Measurements from ENCODE around the gene HAP1. TPM values are rescaled to one million over a fixed set of nuclear protein-coding genes. Genes with fewer than 3 reads are reported as not detected.

The HAP1 gene
- total RNA-seq, 3 donors from 2014 or later = 0.18 TPM; not detected in 2

- no peaks in the 10 kb centered on the region for H3K4me1 Mint-ChIP-seq (ENCODE audit: low read depth)
- peaks cover 6% of the 10 kb centered on the region for H3K27me3 Mint-ChIP-seq (ENCODE audit: low read depth)
- H3K9me3 Mint-ChIP-seq = no peaks in the 10 kb centered on the region
- ATAC-seq = no peak
- H3K36me3 Mint-ChIP-seq (ENCODE audit: insufficient read depth) = no peaks in the 10 kb centered on the region
- no peak overlapping the region for H3K4me3 Mint-ChIP-seq
- DNase-seq = no peak
These were observed 13.8 kb upstream of the HAP1 start for GRCh38 chr17:41748275-41748674.

DNA sequence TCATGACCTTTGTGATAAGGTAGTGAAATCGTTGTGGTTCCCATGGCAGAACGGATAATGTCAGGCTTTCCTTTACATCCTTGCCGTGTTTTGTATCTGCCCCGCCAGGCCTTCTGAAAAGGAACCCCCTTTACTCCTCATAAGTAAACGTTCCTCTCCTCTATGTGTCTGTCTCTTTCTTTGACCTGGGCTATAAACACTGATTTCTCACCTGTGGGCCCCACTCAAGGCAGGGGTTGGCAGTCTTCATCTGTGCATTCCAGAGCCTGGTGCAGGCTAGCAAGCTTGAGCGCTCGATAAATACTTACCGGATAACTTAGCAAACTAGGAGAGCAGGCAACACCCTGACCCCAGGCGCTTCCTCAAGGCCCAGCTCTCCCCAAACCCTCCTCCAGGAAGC is 7.3 kb upstream of the HAP1 start:
- no peaks in the 10 kb centered on the region for H3K36me3 Mint-ChIP-seq (ENCODE audit: insufficient read depth)
- H3K9me3 Mint-ChIP-seq = no peaks in the 10 kb centered on the region
- H3K4me3 Mint-ChIP-seq = no peak overlapping the region
- no peak for DNase-seq
- ATAC-seq = no peak
- peaks cover 14% of the 10 kb centered on the region for H3K27me3 Mint-ChIP-seq (ENCODE audit: low read depth)
- H3K4me1 Mint-ChIP-seq (ENCODE audit: low read depth) = no peaks in the 10 kb centered on the region

- DNase-seq (no peak), ATAC-seq (no peak)
- Mint-ChIP-seq H3K4me1 (ENCODE audit: low read depth) (peaks cover 1% of the 10 kb centered on the region), H3K36me3 (ENCODE audit: insufficient read depth) (no peaks in the 10 kb centered on the region), H3K27me3 (ENCODE audit: low read depth) (peaks cover 24% of the 10 kb centered on the region), H3K9me3 (no peaks in the 10 kb centered on the region), H3K4me3 (no peak overlapping the region)
These were observed 6.1 kb upstream of the HAP1 start for GRCh38 chr17:41740506-41740905.

DNA sequence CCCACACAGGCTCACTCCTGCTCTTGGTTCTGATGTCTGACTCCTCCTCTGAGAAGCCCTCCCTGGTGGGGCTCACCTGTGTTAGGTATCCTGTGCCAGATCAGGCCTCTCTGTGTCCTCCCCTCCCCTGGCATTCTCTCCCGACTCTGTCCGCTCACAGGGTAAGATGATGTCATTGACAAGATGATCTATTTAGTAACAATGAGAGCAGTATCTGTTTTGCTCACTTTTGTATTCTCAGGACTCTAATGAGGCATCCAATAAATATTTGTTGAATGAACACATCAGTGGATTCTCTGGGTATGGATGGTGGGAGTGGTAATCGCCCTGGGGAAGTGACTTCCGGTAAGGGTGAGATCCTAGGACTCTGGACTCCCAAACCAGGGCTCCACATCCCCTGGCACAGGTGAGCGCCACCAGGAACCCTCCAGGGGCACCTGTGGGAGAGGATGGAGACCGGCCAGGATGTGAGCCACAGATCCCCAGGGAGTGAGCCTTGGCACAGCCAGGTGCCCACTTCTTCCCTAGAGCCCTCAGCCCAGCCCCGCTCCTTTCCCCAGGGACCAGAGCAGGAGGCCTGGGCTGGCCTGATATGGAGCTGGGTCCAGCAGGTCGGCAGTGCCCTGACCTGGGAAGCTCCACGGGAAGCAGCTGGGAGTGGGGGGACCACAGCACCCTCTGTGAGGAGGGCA is 5.4 kb upstream of the HAP1 start:
- H3K9me3 Mint-ChIP-seq = no peaks in the 10 kb centered on the region
- H3K36me3 Mint-ChIP-seq (ENCODE audit: insufficient read depth) = no peaks in the 10 kb centered on the region
- ATAC-seq (no peak), DNase-seq (no peak)
- peaks cover 5% of the 10 kb centered on the region for H3K4me1 Mint-ChIP-seq (ENCODE audit: low read depth)
- no peak overlapping the region for H3K4me3 Mint-ChIP-seq
- H3K27me3 Mint-ChIP-seq (ENCODE audit: low read depth) = peaks cover 30% of the 10 kb centered on the region

- DNase-seq (no peak), ATAC-seq (no peak)
- no peak overlapping the region for H3K4me3 Mint-ChIP-seq
- no peaks in the 10 kb centered on the region for H3K36me3 Mint-ChIP-seq (ENCODE audit: insufficient read depth)
- no peaks in the 10 kb centered on the region for H3K9me3 Mint-ChIP-seq
- H3K27me3 Mint-ChIP-seq (ENCODE audit: low read depth) = peaks cover 32% of the 10 kb centered on the region
- H3K4me1 Mint-ChIP-seq (ENCODE audit: low read depth) = peaks cover 5% of the 10 kb centered on the region
These were observed 4.3 kb upstream of the HAP1 start for GRCh38 chr17:41738801-41739112.

DNA sequence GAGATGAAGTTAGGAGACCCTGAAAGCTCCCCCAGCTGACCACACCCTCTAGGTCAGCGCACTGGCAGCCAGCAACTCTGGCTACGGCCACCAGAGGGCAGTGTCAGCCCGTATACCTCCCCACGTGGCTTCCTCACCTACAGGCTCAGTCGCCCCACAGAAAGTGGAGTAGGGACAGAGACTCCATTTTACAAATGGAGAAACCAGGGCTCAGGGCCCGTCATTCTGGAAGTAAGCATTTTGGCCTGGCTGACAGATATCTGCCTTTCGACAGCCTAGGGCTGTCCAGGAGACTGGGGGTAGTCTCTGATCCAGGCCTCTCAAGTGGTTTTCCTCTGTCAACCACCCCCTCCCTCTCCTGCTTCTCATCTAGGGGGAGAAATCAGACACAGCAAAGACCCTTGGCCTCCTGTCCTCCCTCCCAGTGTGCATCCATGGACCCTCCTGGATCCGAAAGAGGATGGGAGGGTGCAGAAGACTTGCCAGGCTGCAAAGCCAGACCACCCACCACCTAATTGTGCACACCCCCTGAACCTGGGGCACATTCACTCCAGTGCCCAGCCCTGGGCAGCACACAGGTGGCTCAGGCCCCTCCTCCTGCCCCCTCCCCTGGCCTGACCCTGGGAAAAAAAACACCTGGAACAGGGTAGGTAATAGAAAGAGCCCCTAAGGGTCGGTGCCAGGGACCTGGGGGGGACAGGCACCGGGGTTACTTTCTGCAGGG is 3.8 kb upstream of the HAP1 start:
- Mint-ChIP-seq H3K9me3 (no peaks in the 10 kb centered on the region), H3K36me3 (ENCODE audit: insufficient read depth) (no peaks in the 10 kb centered on the region), H3K4me1 (ENCODE audit: low read depth) (peaks cover 7% of the 10 kb centered on the region), H3K27me3 (ENCODE audit: low read depth) (peaks cover 35% of the 10 kb centered on the region), H3K4me3 (no peak overlapping the region)
- DNase-seq (peak; percentile 78), ATAC-seq (peak; percentile 91 to 96)

GRCh38 chr17:41737680-41738023 is 3.2 kb upstream of the HAP1 start:
- ATAC-seq (peak; percentile 4 to 16), DNase-seq (no peak)
- no peak overlapping the region for H3K4me3 Mint-ChIP-seq
- peaks cover 37% of the 10 kb centered on the region for H3K27me3 Mint-ChIP-seq (ENCODE audit: low read depth)
- no peaks in the 10 kb centered on the region for H3K9me3 Mint-ChIP-seq
- no peaks in the 10 kb centered on the region for H3K36me3 Mint-ChIP-seq (ENCODE audit: insufficient read depth)
- peaks cover 7% of the 10 kb centered on the region for H3K4me1 Mint-ChIP-seq (ENCODE audit: low read depth)

DNA sequence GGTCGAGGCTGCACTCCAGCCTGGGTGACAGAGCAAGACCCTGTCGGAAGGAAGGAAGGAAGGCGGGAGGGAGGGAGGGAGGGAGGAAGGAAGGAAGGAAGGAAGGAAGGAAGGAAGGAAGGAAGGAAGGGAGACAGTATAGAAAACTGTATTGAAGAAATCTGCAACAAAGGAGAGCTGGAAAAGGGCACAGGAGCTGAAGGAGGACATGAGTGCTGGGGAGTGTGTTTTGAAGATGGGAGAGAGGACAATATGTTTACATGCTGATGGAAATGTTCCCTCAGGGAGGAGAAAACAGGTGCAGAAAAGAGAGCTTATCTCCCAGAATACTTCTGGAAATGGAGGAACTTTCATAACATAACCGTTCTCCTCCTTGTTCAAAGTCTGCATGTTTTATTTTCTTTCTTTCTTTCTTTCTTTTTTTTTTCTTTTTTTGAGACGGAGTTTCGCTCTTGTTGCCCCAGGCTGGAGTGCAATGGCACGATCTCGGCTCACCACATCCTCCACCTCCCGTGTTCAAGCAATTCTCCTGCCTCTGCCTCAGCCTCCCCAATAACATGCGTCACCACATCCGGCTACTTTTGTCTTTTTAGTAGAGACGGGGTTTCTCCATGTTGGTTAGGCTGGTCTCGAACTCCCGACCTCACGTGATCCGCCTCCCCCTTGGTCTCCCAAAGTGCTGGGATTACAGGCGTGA is 2.7 kb upstream of the HAP1 start:
- Mint-ChIP-seq H3K9me3 (no peaks in the 10 kb centered on the region), H3K36me3 (ENCODE audit: insufficient read depth) (no peaks in the 10 kb centered on the region), H3K4me1 (ENCODE audit: low read depth) (peaks cover 7% of the 10 kb centered on the region), H3K4me3 (no peak overlapping the region), H3K27me3 (ENCODE audit: low read depth) (peaks cover 42% of the 10 kb centered on the region)
- no peak for DNase-seq
- ATAC-seq = no peak

- DNase-seq (no peak), ATAC-seq (no peak)
- Mint-ChIP-seq H3K4me3 (no peak overlapping the region), H3K27me3 (ENCODE audit: low read depth) (peaks cover 50% of the 10 kb centered on the region), H3K36me3 (ENCODE audit: insufficient read depth) (no peaks in the 10 kb centered on the region), H3K9me3 (no peaks in the 10 kb centered on the region), H3K4me1 (ENCODE audit: low read depth) (peaks cover 7% of the 10 kb centered on the region)
These were observed 1.3 kb upstream of the HAP1 start for GRCh38 chr17:41735744-41736143.

- Mint-ChIP-seq H3K9me3 (no peaks in the 10 kb centered on the region), H3K36me3 (ENCODE audit: insufficient read depth) (no peaks in the 10 kb centered on the region), H3K27me3 (ENCODE audit: low read depth) (peaks cover 52% of the 10 kb centered on the region), H3K4me1 (ENCODE audit: low read depth) (peaks cover 7% of the 10 kb centered on the region), H3K4me3 (no peak overlapping the region)
- DNase-seq (no peak), ATAC-seq (no peak)
These were observed 488 bp upstream of the HAP1 start for GRCh38 chr17:41734949-41735313.

DNA sequence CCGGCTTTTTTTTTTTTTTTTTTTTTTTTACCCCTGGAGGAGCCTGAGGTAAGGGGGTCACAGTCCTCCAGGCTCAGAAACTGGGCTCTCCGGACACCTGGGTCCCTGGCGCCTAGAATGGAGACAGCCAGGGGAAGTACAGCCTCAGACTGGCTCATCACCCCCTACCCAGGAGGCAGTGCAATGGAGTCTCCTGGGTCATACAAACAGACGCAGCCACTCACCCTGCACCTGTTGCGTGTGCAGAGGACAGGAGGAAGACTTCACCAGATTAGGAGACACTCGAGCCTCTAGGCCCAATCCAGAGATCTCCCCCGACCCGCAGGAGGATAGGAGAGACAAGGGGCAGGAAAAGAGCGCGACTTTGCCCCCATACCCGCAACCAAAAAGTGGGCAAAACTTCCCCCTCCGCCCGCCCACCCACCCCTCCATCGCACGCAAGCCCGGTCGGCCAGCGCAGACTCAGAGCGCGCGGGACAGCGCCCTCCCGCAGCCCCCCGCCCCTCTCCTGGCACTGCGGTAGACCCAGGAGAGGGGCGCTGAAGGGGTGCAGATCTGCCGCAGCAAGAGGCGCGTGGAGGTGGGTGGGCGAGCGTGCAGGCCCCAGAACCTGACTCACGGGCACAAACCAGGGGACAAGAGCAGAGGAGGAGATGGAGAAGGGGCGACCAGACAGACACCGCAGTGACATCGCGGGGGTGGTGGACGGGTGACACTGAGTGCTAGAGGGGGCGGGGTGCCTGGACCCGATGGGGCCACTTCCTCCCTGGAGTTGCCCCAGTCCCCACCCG is 900 bp downstream of the HAP1 start:
- Mint-ChIP-seq H3K36me3 (ENCODE audit: insufficient read depth) (no peaks in the 10 kb centered on the region), H3K4me1 (ENCODE audit: low read depth) (peaks cover 7% of the 10 kb centered on the region), H3K9me3 (no peaks in the 10 kb centered on the region), H3K27me3 (ENCODE audit: low read depth) (peaks cover 52% of the 10 kb centered on the region), H3K4me3 (no peak overlapping the region)
- DNase-seq = no peak
- peak in 1 of 2 donors; percentile 15 for ATAC-seq

DNA sequence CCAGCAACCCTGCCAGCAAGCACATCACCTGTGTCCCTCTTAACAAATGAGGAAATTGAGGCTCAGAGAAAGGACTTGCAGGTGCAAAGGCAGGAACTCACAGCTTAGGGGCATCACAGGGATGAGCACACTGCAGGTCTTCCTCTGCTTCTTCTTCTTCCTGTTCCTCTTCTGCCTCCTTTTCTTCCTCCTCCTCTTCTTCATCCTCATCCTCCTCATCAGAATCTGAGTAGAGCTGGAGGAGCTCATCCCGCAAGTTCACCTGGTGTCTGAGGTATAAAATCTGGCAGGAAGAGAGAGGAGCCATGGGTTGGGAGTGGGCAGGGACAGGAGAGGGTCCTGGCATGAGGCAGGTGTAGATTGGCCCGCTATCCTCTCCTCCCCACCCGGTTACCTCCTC is 2.6 kb downstream of the HAP1 start:
- no peaks in the 10 kb centered on the region for H3K9me3 Mint-ChIP-seq
- ATAC-seq (no peak), DNase-seq (no peak)
- H3K36me3 Mint-ChIP-seq (ENCODE audit: insufficient read depth) = no peaks in the 10 kb centered on the region
- no peak overlapping the region for H3K4me3 Mint-ChIP-seq
- H3K27me3 Mint-ChIP-seq (ENCODE audit: low read depth) = peaks cover 41% of the 10 kb centered on the region
- H3K4me1 Mint-ChIP-seq (ENCODE audit: low read depth) = peaks cover 7% of the 10 kb centered on the region

DNA sequence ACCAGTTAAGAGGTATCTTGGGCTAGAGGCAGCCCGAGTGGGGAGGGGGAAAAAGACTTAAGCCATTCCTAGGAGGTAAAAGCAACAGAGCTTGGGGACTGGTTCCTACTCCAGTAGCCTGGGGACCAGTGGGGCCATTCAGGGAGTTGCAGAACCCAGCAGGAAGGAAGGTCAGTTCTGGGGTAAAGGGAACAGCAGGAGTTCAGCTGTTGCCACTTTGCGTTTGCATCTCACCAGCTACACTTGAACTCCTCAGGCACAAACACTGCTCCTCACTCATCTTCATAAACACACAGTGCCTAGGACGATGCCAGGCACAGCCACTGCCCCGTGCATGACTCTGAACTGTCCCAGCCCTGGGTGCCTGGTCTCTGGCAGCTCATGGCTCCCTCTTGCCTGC is 4.0 kb downstream of the HAP1 start:
- Mint-ChIP-seq H3K27me3 (ENCODE audit: low read depth) (peaks cover 27% of the 10 kb centered on the region), H3K4me3 (no peak overlapping the region), H3K36me3 (ENCODE audit: insufficient read depth) (no peaks in the 10 kb centered on the region), H3K9me3 (no peaks in the 10 kb centered on the region), H3K4me1 (ENCODE audit: low read depth) (peaks cover 6% of the 10 kb centered on the region)
- no peak for ATAC-seq
- no peak for DNase-seq

- no peaks in the 10 kb centered on the region for H3K4me1 Mint-ChIP-seq (ENCODE audit: low read depth)
- no peaks in the 10 kb centered on the region for H3K36me3 Mint-ChIP-seq (ENCODE audit: insufficient read depth)
- ATAC-seq (no peak), DNase-seq (no peak)
- H3K9me3 Mint-ChIP-seq = no peaks in the 10 kb centered on the region
- peaks cover 27% of the 10 kb centered on the region for H3K27me3 Mint-ChIP-seq (ENCODE audit: low read depth)
- no peak overlapping the region for H3K4me3 Mint-ChIP-seq
These were observed 6.4 kb downstream of the HAP1 start for GRCh38 chr17:41728056-41728455.
